Measurements from ENCODE around the gene PFDN6.
"Not testable (repeated sequence)": the region's sequence is repeated elsewhere in the genome, so short reads cannot be mapped to it uniquely, and the experiment has no call there.

Gene PFDN6

GRCh38 chr6:33280539-33280938 lies 8.9 kb upstream of the PFDN6 start:
- Mint-ChIP-seq H3K36me3 (peaks cover 10% of the 10 kb centered on the region), H3K9me3 (no peaks in the 10 kb centered on the region), H3K4me1 (peaks cover 22% of the 10 kb centered on the region), H3K4me3 (no peak overlapping the region), H3K27ac (no peak overlapping the region), H3K27me3 (no peaks in the 10 kb centered on the region)

- peaks cover 30% of the 10 kb centered on the region for H3K4me1 Mint-ChIP-seq
- not testable (repeated sequence) for H3K9me3 Mint-ChIP-seq
These were observed 4.2 kb upstream of the PFDN6 start for GRCh38 chr6:33285214-33285613.

GRCh38 chr6:33286946-33287914 lies 2.2 kb upstream of the PFDN6 start:
- Mint-ChIP-seq H3K27ac (peak overlapping the region; percentile 71), H3K27me3 (no peaks in the 10 kb centered on the region), H3K4me1 (peaks cover 42% of the 10 kb centered on the region), H3K36me3 (peaks cover 14% of the 10 kb centered on the region), H3K9me3 (no peaks in the 10 kb centered on the region), H3K4me3 (peak overlapping the region; percentile 97)

More at GRCh38 chr6:33285214-33285613, 4.2 kb upstream of the PFDN6 start:
- H3K4me3 Mint-ChIP-seq, H3K27ac Mint-ChIP-seq, H3K27me3 Mint-ChIP-seq: not testable (repeated sequence)
- H3K36me3 Mint-ChIP-seq = peaks cover 13% of the 10 kb centered on the region

GRCh38 chr6:33288141-33288920 lies 1.1 kb upstream of the PFDN6 start:
- no peaks in the 10 kb centered on the region for H3K27me3 Mint-ChIP-seq

GRCh38 chr6:33289784-33290315 lies 449 bp downstream of the PFDN6 start:
- peaks cover 16% of the 10 kb centered on the region for H3K36me3 Mint-ChIP-seq

More at GRCh38 chr6:33288141-33288920, 1.1 kb upstream of the PFDN6 start:
- Mint-ChIP-seq H3K4me3 (peak overlapping the region; percentile 97), H3K27ac (peak overlapping the region; percentile 94), H3K36me3 (peaks cover 12% of the 10 kb centered on the region), H3K9me3 (no peaks in the 10 kb centered on the region), H3K4me1 (peaks cover 42% of the 10 kb centered on the region)

GRCh38 chr6:33290459-33290858 lies 1.1 kb downstream of the PFDN6 start:
- Mint-ChIP-seq H3K27ac (peak overlapping the region; percentile 95), H3K9me3 (no peaks in the 10 kb centered on the region), H3K36me3 (peaks cover 16% of the 10 kb centered on the region), H3K4me1 (peaks cover 42% of the 10 kb centered on the region), H3K27me3 (no peaks in the 10 kb centered on the region), H3K4me3 (peak overlapping the region; percentile 97)

More at GRCh38 chr6:33289784-33290315, 449 bp downstream of the PFDN6 start:
- Mint-ChIP-seq H3K9me3 (no peaks in the 10 kb centered on the region), H3K4me1 (peaks cover 42% of the 10 kb centered on the region), H3K27ac (peak overlapping the region; percentile 94), H3K27me3 (no peaks in the 10 kb centered on the region), H3K4me3 (peak overlapping the region; percentile 97)

GRCh38 chr6:33292996-33293682 lies 3.7 kb downstream of the PFDN6 start:
- Mint-ChIP-seq H3K9me3 (no peaks in the 10 kb centered on the region), H3K36me3 (peaks cover 12% of the 10 kb centered on the region), H3K27me3 (no peaks in the 10 kb centered on the region)

GRCh38 chr6:33294086-33294823 lies 4.9 kb downstream of the PFDN6 start:
- peaks cover 10% of the 10 kb centered on the region for H3K36me3 Mint-ChIP-seq
- peaks cover 31% of the 10 kb centered on the region for H3K4me1 Mint-ChIP-seq
- H3K27me3 Mint-ChIP-seq = no peaks in the 10 kb centered on the region
- H3K4me3 Mint-ChIP-seq = no peak overlapping the region
- no peaks in the 10 kb centered on the region for H3K9me3 Mint-ChIP-seq
- peak overlapping the region; percentile 79 for H3K27ac Mint-ChIP-seq

More at GRCh38 chr6:33292996-33293682, 3.7 kb downstream of the PFDN6 start:
- Mint-ChIP-seq H3K4me3 (no peak overlapping the region), H3K4me1 (peaks cover 34% of the 10 kb centered on the region), H3K27ac (no peak overlapping the region)

- no peak overlapping the region for H3K27ac Mint-ChIP-seq
- H3K36me3 Mint-ChIP-seq = peaks cover 9% of the 10 kb centered on the region
- no peaks in the 10 kb centered on the region for H3K9me3 Mint-ChIP-seq
- peak overlapping the region; percentile 30 for H3K4me3 Mint-ChIP-seq
- peaks cover 30% of the 10 kb centered on the region for H3K4me1 Mint-ChIP-seq
- H3K27me3 Mint-ChIP-seq = no peaks in the 10 kb centered on the region
These were observed 6.4 kb downstream of the PFDN6 start for GRCh38 chr6:33295621-33296369.

GRCh38 chr6:33296797-33297405 lies 7.5 kb downstream of the PFDN6 start:
- no peaks in the 10 kb centered on the region for H3K9me3 Mint-ChIP-seq
- peak overlapping the region; percentile 68 for H3K4me3 Mint-ChIP-seq
- H3K36me3 Mint-ChIP-seq = peaks cover 10% of the 10 kb centered on the region
- peaks cover 27% of the 10 kb centered on the region for H3K4me1 Mint-ChIP-seq
- H3K27ac Mint-ChIP-seq = peak overlapping the region; percentile 56
- no peaks in the 10 kb centered on the region for H3K27me3 Mint-ChIP-seq

GRCh38 chr6:33297406-33297955 lies 8.1 kb downstream of the PFDN6 start:
- H3K4me3 Mint-ChIP-seq = peak overlapping the region; percentile 33
- no peaks in the 10 kb centered on the region for H3K27me3 Mint-ChIP-seq
- H3K36me3 Mint-ChIP-seq = peaks cover 10% of the 10 kb centered on the region
- peak overlapping the region; percentile 30 for H3K27ac Mint-ChIP-seq
- H3K4me1 Mint-ChIP-seq = peaks cover 27% of the 10 kb centered on the region
- no peaks in the 10 kb centered on the region for H3K9me3 Mint-ChIP-seq

GRCh38 chr6:33297956-33298772 lies 8.8 kb downstream of the PFDN6 start:
- Mint-ChIP-seq H3K27ac (peak overlapping the region; percentile 95), H3K36me3 (peaks cover 10% of the 10 kb centered on the region), H3K9me3 (no peaks in the 10 kb centered on the region), H3K4me3 (peak overlapping the region; percentile 98), H3K4me1 (peaks cover 27% of the 10 kb centered on the region), H3K27me3 (no peaks in the 10 kb centered on the region)

Data from activated naive CD4-positive, alpha-beta T cell treated with anti-CD3 and anti-CD28 coated beads, Interleukin-2, amount 50 U/mL, for 24 hours (primary cell).